ENCODE measurements around the gene CAMTA1. TPM values are rescaled to one million over a fixed set of nuclear protein-coding genes. Genes with fewer than 3 reads are reported as not detected.

CAMTA1 gene
- total RNA-seq, 1 donor = 56.1 TPM

- no peak for TF ChIP-seq CTCF (IDR thresholded peaks at IDR 0.05; ENCODE audit: insufficient read depth, low read depth, low read length)
- DNase-seq (ENCODE audit: low read depth) = no peak
- no peak overlapping the region for H3K4me3 ChIP-seq (ENCODE audit: low read depth, low read length)
Measured at GRCh38 chr1:7625401-7625800, 840.1 kb downstream of the CAMTA1 start.

GRCh38 chr1:7628273-7628672, 843.0 kb downstream of the CAMTA1 start:
- no peak for DNase-seq (ENCODE audit: low read depth)
- no peak overlapping the region for H3K4me3 ChIP-seq (ENCODE audit: low read depth, low read length)
- no peak for TF ChIP-seq CTCF (IDR thresholded peaks at IDR 0.05; ENCODE audit: insufficient read depth, low read depth, low read length)

GRCh38 chr1:7629011-7629410, 843.8 kb downstream of the CAMTA1 start:
- DNase-seq (ENCODE audit: low read depth) = no peak
- no peak overlapping the region for H3K4me3 ChIP-seq (ENCODE audit: low read depth, low read length)
- TF ChIP-seq CTCF (IDR thresholded peaks at IDR 0.05; ENCODE audit: insufficient read depth, low read depth, low read length) = no peak

- no peak for TF ChIP-seq CTCF (IDR thresholded peaks at IDR 0.05; ENCODE audit: insufficient read depth, low read depth, low read length)
- no peak overlapping the region for H3K4me3 ChIP-seq (ENCODE audit: low read depth, low read length)
- DNase-seq (ENCODE audit: low read depth) = no peak
Measured at GRCh38 chr1:7629465-7630195, 844.4 kb downstream of the CAMTA1 start.

- TF ChIP-seq CTCF (IDR thresholded peaks at IDR 0.05; ENCODE audit: insufficient read depth, low read depth, low read length) = no peak
- DNase-seq (ENCODE audit: low read depth) = no peak
- H3K4me3 ChIP-seq (ENCODE audit: low read depth, low read length) = no peak overlapping the region
Measured at GRCh38 chr1:7630378-7630777, 845.1 kb downstream of the CAMTA1 start.

- H3K4me3 ChIP-seq (ENCODE audit: low read depth, low read length) = no peak overlapping the region
- TF ChIP-seq CTCF (IDR thresholded peaks at IDR 0.05; ENCODE audit: insufficient read depth, low read depth, low read length) = no peak
- DNase-seq (ENCODE audit: low read depth) = no peak
Measured at GRCh38 chr1:7632176-7632575, 846.9 kb downstream of the CAMTA1 start.

- no peak for DNase-seq (ENCODE audit: low read depth)
- no peak overlapping the region for H3K4me3 ChIP-seq (ENCODE audit: low read depth, low read length)
- TF ChIP-seq CTCF (IDR thresholded peaks at IDR 0.05; ENCODE audit: insufficient read depth, low read depth, low read length) = no peak
Measured at GRCh38 chr1:7632681-7633080, 847.4 kb downstream of the CAMTA1 start.

Data from fibroblast of villous mesenchyme (primary cell).